ENCODE data around the gene MLN.

MLN gene

DNA sequence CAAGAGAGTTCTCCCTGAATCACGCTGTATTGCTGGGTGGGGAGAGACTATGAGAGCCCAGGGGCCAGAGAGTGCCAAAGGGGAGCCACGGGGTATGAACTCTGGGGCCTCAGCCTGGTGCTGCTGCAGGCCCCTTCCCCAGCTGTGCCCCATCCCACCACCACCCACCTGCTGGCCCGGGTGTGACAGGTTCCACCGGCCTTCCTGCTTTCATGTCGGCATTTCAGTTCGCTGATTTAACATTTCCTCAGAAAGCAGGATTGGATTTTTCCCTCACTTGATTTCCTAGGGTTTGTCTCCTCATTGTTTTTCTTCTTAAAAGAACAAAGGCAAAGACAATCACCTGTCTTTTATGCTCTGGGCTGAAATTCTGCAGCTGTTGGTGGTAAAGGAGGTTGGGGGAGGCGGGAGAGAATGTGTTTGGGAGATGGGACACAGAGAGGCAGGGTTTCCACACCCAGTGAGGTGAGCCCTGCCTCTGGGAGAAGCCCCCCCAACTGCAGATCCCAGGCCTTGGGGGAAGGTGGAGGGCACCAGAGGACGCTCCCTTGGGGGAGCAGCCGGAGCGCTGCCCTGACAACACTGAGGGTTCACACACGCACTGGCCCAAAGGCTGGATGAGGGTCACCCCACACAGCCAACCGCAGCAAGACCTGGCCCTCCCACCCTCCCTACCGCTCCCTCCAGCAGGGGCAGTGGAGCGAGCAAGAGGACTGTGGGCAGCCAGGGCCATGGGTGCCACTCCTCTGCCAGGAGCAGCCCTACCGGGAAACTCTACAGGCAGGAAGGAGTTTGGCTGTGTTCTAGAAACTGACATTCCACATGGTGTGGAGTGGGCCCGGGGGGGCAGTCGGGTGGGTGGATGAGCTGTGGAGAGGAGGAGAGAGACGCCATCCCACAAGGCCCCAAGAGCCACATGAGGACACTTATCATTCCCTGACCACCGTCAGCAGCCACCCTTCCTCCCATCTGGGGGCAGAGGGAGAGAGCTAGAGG is 10.5 kb upstream of the MLN start:
- no peak for DNase-seq (ENCODE audit: low read depth, low spot score)

GRCh38 chr6:33813246-33813904 is 9.6 kb upstream of the MLN start:
- DNase-seq (ENCODE audit: low read depth, low spot score) = no peak

DNA sequence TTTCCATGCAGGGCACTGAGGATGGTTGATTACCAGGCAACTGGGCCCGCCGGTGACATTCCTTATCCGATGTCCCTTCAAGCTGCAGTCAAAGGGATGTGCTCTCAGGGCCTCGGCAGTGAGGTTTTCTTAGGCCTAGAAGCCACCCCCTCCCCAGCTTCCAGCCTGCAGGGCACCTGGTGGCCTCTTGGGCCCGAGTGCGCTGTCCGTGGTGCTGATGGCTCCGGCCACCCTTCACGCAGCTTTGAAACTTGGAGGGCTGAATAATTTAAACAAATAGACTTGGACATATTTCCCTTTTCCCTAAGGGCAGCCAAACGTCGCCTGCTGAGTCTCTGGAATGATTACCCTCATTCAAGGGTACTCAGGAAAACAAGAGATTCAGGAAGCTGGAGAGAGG is 8.9 kb upstream of the MLN start:
- DNase-seq (ENCODE audit: low read depth, low spot score) = peak; percentile 86

- no peak for DNase-seq (ENCODE audit: low read depth, low spot score)
Observed at GRCh38 chr6:33809594-33809993, 5.8 kb upstream of the MLN start.

GRCh38 chr6:33808641-33809180 is 4.9 kb upstream of the MLN start:
- DNase-seq (ENCODE audit: low read depth, low spot score) = no peak

GRCh38 chr6:33807606-33808005 is 3.8 kb upstream of the MLN start:
- DNase-seq (ENCODE audit: low read depth, low spot score) = no peak

DNA sequence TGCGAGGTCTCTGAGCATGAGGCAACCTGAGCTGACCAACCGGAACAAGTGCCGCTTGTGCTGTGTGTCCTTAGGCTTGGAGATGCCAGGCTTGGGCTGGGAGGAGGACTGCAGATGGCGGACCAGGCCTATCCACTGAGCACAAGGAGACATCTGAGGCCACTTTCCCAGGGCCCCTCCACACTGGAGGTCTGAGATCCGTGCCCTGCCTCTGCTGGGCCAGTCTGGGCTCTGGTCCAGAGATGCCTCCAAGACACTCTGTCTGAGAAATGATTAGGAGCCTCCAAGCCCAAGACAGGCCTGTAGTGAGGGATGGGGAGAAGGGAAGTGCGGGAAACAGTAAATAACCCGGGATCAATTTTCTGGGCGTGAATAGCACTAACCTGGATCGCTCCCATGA is 3.0 kb upstream of the MLN start:
- no peak for DNase-seq (ENCODE audit: low read depth, low spot score)

DNA sequence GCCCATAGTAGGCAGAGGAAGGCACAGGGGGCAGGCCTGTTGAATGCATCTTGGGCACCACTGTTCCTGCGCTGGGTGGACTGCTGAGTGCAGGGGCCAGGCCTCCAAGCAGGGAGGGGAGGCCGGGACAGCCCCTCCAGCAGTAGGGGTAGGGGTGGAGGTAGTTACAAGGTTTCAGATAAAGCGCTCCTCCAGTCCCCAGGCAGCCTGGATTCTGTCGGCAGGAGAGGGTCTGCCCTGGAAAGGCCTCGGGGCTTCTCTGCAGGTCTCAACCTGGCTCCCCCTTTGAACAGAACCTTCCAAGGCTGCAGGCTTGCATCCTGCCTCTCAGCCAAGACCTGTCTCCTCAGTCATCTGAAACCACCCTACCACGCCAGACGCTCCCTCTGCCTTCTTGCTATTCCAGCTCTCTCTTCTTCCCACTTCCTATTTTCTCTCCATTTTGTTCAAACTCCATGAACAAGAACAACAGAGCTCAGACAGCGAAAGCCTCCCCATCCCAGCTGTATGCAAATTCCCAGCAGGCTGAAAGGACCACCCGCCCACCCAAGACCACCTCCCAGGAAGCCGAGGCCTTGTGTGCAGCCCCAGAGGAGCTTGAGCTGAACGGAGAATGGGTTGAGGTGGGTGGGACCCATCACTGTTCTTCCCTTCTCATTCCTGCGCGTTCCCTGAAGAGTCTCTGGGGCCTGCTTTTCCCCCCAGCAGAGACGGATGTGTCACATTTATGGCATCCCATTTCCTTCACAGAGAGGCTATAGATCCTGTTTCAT is 1.4 kb downstream of the MLN start:
- DNase-seq (ENCODE audit: low read depth, low spot score) = no peak

GRCh38 chr6:33801611-33802010 is 2.2 kb downstream of the MLN start:
- DNase-seq (ENCODE audit: low read depth, low spot score) = no peak

DNA sequence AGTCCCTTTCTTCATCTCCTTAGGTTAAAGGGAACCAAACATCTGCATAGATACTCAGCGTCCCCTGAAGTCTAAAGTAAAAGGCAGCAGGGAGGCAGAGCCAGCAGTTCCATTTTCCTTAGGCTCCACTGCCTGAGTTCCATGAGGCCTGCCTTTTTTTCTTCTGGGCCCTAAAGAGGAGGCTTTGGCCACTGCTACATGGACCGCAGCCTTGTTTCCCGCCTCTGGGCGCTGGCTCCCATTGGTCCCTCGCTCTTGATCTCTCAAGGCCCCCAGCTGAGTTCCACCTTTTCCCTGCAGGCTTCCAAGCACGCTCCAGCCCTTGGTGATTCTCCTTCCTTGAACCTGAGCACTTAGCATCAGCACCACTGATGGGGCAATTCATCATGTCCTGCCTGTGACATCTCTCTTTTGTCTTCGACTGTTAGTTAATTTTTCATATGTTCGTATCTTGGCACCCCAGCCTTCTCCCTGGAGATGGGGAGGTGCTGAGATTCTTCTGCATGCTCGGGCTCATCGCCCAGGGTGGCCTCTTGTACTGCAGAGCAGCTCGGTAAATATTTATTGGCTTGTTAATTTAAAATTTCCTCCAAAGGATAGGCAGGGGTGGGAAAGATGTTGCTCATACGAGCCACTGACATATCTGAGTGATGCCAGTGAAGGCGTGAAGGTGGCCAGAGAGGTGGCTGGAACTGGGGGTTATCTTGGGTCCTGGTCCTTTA is 3.4 kb downstream of the MLN start:
- DNase-seq (ENCODE audit: low read depth, low spot score) = no peak

- no peak for DNase-seq (ENCODE audit: low read depth, low spot score)
Observed at GRCh38 chr6:33799454-33800113, 4.2 kb downstream of the MLN start.

DNA sequence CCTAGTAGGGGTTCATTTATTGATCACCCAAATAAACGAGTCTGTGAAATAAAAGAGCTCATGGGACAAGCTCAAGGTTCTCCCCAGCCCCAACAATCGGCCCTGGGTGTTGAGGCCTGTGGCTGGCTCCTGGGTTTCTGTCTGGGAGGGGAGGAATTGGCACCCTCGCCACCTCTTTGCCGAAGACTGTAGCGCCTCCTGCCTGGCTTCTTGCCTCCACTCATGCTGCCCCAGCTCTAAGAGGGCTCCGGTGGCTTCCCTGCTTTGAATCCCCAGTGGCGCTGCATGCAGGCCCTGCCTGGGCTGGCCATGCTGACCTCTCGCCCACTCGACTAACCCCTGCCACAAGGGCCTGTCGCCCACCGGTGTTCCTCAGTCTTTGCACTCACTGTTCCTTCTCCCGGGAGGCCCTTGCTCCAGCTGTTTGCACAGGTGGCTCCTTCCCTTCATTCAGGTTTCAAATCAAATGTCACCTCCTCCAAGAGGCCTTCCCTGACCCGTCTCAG is 5.4 kb downstream of the MLN start:
- no peak for DNase-seq (ENCODE audit: low read depth, low spot score)

- DNase-seq (ENCODE audit: low read depth, low spot score) = no peak
Observed at GRCh38 chr6:33797626-33798342, 6.0 kb downstream of the MLN start.

DNA sequence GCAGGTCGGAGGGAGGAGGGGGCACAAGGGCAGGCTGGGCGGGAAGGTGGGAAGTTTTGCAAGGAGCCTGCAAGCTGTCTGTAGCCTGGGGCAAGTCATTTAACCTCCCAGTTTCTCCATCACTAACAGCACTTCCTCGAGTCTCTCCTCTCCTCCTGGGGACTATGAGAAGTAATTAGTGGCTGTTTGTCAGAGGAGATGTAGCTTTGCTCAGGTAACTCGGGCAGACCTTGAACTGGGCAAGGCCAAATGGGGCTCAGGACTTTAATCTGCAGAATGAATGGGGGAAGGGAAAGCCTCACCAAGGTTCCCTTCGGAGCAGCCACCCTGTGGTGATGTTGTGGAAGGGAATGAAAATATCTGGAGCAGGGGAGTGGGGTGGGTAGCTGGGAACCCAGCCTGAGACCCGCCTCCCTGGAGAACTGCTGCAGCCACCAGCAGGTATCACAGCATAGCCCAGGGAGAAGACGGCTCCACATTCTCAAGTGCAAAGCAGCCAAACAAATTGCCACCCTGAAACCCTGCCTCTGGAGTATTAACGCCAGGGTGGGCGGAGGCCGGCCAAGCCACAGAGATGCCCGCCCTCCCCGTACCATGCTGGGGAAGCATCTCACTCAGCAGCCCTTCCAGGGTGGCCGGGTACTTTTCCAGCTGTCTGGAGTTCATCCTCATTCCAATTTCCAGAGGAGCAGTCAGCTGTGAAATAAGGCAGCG is 8.7 kb downstream of the MLN start:
- peak; percentile 23 for DNase-seq (ENCODE audit: low read depth, low spot score)

DNA sequence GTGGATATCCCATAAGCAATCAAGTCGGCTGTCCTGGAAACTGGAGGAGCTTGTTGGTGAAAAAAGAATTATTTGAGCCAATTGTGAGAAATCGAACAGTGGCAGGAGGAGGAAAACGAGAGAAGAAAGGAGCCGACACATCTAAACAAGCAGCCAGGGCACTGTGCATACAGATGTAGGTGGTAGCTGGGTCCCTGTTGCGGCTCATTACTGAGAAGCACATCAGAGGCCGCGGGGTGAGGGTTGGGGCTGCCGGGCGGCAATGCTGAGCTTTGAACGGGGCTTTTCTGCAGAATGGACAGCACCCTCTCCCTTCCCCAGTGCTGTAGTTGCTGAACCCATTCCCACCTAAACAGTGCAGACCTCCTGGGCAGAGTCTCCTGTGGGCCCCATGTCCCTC is 10.8 kb downstream of the MLN start:
- no peak for DNase-seq (ENCODE audit: low read depth, low spot score)

DNA sequence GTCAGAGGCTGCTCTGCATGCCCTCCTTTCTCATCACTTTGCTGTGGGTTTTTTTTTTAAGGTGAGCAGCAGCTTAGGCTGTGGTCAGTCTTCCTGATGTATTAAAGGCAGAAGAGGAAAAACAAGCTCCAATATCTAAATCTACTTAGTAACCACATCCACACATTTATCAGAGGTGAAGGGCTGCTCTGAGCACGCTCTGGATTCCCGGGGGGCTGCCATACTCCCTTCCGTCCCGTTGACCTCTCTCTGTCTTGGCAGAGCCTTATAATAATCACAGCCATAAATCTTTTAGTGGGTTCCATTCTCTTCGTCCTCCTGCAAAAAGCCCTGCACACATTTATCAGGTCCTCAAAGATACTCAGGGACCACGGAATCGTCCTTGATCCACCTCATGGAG is 12.2 kb downstream of the MLN start:
- no peak for DNase-seq (ENCODE audit: low read depth, low spot score)

DNA sequence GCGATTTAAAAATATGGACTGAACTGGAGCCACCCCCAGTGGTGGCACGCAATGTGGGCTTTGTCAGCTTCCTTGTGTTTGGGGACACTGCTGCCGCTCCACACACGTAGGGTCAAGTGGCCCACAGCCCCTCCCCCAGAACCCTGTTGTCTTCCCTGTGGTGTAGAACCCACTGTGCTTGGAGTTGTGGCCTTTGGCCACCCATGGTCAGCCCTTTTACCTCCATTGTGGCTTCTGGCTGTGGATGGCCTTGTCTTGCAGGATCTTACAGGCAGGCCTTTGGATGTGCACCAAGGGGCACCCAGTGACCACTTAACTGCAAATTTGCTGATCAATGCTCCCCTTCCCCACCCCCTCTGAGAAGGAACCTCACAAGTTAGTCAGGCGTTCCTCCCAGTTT is 12.9 kb downstream of the MLN start:
- no peak for DNase-seq (ENCODE audit: low read depth, low spot score)

DNA sequence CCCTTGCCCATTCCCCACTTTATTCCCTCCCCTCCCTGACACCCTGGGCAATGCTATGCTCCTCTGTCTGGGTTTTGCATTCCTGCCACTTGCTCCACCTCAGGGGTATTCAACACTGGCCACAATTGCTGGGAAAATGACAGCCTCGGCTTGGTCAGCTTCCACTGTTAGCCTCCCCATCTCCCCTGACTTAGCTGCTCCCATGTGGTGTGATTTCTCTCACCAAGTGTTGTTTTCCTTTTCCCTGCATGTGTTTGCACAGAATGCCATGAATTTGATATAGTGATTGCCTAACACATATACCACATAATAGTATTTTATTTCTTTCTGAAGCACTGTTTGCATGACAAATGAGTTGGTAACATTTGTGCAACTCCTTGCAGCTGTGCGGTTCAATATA is 13.4 kb downstream of the MLN start:
- peak; percentile 44 for DNase-seq (ENCODE audit: low read depth, low spot score)

GRCh38 chr6:33789550-33789895 is 14.3 kb downstream of the MLN start:
- DNase-seq (ENCODE audit: low read depth, low spot score) = no peak

Measured in astrocyte of the hippocampus (primary cell).